Measurements from ENCODE around the gene CDKAL1.
"Not testable (repeated sequence)": the region's sequence is repeated elsewhere in the genome, so short reads cannot be mapped to it uniquely, and the experiment has no call there.

CDKAL1 gene

DNA sequence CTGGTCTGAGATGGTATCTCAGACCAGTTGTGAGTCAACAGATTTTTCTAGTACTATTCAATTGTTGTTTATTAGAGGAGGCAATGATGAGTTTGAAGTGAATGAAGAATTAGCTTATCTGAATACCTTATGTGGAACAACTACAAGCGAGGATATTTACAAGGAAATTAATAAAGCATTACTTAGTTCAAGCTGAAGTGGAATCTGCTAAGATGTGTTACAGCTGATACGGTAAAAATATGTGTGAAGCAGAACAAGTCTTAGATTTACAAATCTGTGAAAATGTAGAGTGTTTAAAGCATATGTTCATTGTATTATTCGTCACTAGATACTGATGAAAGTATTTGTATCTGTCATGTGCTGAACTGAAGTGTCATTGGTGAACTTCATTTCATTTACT is 272.4 kb downstream of the CDKAL1 start:
- DNase-seq = no peak

GRCh38 chr6:20808439-20808838 is 274.2 kb downstream of the CDKAL1 start:
- DNase-seq = no peak

GRCh38 chr6:20808924-20809323 is 274.7 kb downstream of the CDKAL1 start:
- no peak for DNase-seq

GRCh38 chr6:20810727-20811108 is 276.5 kb downstream of the CDKAL1 start:
- DNase-seq = no peak

- DNase-seq = no peak
Measured at GRCh38 chr6:20811109-20811761, 277.0 kb downstream of the CDKAL1 start.

GRCh38 chr6:20812776-20813175 is 278.5 kb downstream of the CDKAL1 start:
- no peak for DNase-seq

DNA sequence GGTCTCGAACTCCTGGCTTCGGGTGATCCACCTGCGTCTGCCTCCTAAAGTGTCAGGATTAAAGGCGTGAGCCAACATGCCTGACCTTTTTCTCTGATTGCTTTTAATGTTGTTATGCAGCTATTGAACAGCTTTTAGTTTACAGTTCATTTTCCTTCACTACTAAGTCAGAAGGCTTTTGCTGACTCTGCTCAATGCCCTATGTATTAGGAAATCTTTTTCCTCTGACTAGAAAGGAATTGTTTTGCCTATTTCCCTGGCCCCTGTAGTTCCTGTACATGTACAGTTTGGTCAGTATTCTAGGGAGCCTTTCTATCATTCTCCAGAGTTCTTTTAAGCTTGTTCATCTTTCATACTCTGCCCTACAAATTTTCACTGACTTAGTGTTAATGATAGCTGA is 280.2 kb downstream of the CDKAL1 start:
- DNase-seq = no peak

- DNase-seq = no peak
Measured at GRCh38 chr6:20816126-20816525, 281.9 kb downstream of the CDKAL1 start.

DNA sequence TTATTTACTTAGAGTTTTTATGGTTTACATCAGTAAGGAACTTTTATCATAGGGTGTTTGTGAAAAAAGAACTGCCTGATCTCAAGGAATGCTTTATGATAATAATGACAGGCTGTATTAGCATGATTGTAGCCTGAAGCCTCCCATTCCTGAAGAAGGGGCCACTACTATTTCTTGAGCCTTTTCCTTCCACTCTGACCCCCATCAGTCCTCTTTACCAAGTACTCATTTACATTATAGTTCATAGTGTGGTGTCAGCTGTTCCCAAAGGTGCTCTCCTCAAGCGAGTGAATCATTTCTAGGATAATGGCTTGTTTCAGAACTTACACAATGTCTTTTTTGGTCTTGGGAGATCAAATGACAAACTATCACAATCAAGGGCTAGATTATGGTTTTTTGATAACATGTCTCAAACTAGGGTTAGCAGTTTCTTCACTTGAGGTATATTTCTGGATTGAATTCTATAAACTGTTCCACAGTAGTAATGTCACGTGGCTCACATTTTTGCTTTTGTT is 283.6 kb downstream of the CDKAL1 start:
- no peak for DNase-seq

DNA sequence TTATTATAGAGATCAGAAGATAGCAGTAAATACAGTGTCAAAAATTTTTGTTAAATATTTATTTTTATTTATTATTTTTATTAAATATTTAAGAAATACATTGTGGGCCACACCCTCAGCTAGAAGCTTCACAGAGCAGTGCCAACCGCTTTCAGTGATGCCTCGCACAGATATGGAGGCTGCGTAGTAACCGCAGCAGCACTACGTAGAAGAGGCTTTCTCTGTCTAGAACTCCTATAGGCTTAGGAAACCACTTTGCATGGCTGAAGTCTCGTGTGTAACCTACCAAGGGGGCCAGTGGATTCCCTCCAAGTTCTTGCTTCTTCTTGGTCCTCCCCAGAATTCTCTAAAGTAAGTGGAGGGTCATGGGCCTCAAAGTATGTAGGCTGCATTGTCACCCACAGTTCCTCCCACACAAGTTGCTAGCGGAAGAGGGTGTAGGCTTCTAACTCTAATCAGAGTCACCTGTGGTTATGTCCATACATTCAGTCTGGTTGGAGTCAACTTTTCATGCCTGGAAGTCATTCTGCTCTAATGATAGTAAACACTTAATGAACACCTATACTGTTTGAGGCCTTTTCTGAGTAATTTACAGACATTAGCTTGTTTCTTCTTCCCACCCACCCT is 285.6 kb downstream of the CDKAL1 start:
- no peak for DNase-seq

DNA sequence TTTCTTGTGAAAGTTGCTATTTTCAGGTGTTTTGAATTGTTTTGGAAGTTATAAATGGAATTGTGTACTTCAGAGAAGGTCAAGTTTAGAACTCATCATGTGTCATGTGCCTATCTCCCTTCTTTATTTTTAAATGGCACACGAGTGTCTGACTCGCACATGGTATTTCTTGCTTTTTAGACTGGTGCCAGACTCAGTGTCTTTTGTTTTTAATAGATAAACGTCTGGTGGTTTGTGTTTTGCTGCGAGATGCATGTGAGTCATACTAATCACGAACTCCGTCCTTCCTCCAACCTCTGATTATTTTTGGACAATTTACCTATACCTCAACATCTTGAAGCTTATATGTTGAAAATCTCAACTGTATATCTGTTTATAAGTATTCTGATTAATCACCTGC is 292.1 kb downstream of the CDKAL1 start:
- no peak for DNase-seq

- no peak for DNase-seq
Measured at GRCh38 chr6:20827798-20828197, 293.5 kb downstream of the CDKAL1 start.

- DNase-seq = no peak
Measured at GRCh38 chr6:20830576-20830975, 296.3 kb downstream of the CDKAL1 start.

GRCh38 chr6:20831251-20831650 is 297.0 kb downstream of the CDKAL1 start:
- not testable (repeated sequence) for DNase-seq

DNA sequence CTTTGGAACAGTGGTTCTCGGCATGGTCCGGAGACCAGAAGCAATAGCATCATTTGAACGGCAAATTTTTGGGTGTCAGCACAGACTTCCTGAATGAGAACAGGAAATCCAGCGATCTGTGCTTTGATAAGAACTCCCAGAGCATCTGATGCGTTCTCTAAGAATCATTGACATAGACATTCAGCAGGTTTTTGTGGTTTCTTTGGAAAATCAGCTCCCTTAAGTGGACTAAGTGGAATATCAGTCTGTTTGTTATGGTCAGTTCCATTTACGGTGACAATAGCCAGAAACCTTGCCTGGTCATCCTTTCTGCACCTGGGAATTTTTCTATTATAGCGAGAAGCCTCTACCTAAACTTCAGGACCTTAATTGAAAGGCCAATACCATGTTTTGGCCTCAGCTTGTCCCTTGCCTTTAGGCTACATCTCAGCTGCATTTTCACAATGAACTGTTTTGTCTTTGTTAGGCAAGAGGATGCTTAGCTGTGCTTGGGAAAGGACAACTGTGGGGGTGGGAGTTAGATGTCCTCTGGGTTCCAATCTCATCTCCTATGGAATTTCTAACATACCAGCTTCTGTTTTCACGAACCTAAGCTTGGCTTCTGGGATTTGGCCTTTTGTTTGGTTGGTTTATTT is 299.7 kb downstream of the CDKAL1 start:
- no peak for DNase-seq

DNA sequence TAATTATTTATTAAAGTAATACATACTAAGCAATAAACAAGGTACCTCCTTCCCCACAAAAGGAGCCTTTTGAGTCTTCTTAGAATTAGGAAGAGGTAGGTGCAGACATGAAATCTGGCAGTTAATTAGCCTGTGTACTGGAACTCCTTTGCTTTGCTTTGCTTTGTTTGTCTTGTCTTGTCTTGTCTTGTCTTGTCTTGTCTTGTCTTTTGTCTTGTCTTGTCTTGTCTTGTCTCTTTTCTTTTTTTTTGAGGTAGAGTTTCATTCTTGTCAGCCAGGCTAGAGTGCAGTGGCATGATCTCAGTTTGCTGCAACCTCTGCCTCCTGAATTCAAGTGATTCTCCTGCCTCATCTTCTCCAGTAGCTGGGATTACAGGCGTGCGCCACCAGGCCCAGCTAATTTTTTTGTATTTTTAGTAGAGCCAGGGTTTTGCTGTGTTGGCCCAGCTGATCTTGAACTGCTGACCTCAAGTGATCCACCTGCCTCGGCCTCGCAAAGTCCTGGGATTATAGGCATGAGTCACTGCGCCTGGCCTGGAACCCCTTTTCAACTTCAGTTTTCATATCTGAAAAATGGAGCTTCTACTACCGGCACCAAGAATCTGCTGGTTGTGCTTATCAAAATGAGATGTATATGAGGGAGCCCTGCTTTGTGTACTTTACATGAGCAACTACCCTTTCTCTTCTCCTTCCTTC is 301.2 kb downstream of the CDKAL1 start:
- no peak for DNase-seq

GRCh38 chr6:20837189-20837588 is 302.9 kb downstream of the CDKAL1 start:
- DNase-seq = no peak

DNA sequence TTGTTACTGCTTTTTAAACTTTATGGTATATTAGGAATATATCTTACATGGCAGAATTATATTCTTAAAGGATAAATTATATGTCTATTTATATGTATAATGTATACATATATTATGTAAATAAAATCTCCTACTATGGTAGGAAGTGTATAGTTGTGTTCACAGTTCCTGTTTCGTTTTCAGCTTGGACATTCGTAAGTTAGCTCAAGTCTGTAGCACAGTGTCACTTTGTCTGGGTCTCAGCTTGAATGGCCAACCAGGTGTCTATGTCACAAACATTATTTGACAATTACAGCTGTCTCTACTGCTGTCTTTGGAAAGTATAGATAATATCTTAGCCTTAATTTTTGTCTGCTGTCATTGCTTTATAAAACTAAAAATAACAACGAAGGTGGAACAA is 303.9 kb downstream of the CDKAL1 start:
- DNase-seq = no peak

DNA sequence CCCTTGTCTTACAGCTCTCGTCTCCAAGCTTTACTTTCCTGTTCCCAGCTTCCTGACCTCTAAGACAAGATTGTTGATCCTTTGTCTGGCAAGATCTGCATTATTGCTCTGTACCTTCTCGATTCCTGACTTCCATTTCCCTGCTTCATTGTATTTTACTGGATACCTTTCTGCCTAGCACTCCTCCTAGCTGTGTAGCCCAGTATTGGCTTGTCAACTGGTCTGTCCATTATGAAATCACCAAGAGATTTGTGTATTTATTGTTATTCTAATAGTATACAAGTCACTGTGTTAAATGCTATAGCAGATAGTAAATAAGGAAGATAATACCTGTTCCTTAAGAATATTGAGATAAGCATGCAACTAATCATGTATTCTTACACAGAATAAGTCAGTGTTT is 305.4 kb downstream of the CDKAL1 start:
- no peak for DNase-seq

DNA sequence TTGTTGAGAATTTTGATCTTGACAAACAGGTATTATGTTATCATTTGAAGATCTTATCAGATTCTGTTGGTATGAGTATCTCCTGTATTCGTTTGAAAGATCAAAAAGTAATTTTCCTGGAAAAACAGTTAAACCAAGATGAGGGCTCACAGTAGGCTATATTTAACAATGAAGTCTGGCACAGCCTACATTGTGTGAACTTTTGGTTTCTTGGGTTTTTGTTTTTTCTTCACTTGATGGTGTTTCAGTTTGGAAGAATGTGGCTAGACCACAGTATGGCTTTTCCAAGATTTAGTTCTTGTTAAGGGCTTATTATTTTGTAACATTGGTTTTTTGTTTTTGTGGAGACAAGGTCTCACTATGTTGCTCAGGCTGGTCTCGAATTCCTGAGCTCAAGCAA is 306.4 kb downstream of the CDKAL1 start:
- no peak for DNase-seq

- no peak for DNase-seq
Measured at GRCh38 chr6:20841806-20842205, 307.5 kb downstream of the CDKAL1 start.

DNA sequence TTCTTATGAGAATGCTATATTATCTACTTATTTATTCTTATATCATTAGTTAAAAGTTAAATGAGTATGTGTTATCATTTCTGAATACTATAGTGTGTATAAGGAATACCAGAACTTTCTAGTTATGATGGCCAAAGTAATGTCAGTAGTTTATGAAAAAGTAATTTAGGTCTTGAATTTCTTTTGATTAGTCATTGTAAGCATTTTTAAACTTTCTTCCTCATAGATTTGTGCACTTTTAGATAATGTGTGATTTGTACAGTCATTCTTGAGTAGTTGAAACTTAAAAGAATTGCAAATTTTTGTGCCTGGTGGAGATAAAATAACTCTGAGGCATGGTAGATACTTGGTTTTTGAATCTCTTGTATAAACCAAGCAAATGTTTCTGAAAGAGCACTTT is 311.3 kb downstream of the CDKAL1 start:
- no peak for DNase-seq

DNA sequence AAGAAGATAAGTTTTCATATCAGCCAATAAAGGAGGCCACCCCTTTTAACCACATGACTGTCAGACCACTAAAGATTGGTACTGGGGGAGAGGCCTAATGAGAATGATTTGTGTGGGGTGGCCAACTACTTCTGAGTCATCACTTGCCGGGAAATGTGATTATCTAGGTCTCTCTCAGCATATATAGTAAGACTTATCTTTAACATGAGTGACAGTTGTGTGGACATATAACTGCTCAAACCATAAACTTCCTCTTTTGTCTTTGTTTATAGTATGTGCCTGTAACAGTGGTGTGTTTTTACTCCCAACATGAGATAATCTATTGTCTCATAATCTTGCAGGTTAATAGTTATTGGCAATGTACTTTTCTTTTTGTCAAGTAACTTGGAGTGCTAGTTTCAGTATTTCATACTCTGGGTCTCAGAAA is 312.4 kb downstream of the CDKAL1 start:
- no peak for DNase-seq

GRCh38 chr6:20847904-20848303 is 313.6 kb downstream of the CDKAL1 start:
- DNase-seq = no peak

All from activated T-cell treated with anti-CD3 and anti-CD28 coated beads, Interleukin-2, amount 50 U/mL, for 48 hours (primary cell).